ENCODE data around the gene RTN4. TPM values are rescaled to one million over a fixed set of nuclear protein-coding genes. Genes with fewer than 3 reads are reported as not detected.

Gene RTN4
- total RNA-seq, 4 donors from 2014 or later: 216 to 304 (median 228) TPM

DNA sequence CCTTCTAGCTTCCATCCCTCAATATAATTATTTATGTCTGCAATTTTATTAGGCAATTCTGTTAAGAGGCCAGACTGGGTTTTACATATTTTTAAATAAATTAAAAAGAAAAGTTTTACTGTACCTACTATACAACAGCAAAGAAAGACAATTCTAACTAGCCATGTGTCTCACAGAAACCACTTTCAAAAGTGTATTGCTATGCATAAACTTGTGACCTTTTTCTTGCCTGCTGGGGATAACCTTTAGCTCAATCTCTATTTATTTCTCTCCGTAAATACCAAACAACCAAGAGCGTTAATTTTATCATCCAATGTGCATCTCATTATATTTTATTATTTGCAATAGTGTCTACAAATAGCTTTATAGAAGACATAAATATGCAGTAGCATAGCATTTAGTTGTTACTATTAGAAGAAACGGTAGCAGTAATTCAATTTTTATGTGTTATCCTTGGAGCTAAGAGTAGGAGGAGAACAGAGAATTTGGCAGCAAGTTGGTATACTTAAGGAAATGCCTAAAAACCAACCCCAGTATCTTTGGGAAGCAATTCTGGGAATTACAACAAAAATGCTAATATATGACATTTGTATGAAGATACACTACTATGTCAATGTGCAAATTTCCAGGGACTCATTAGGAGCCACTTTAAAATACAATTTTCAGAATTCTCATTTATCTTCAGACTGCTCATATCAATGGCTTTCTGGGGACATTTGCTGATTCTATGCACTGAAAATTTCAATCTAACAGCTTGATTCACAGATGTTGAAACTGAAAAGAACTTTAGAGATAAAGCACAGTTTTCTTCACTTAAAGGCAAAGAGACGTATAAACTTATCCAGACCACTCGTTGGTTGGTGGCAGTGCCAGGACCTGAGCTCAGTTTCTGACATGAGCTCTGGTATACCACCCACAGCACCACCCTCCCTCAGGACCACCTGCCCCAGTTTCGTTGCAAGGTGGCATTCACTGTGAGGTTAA is 23.0 kb upstream of the RTN4 start:
- Histone ChIP-seq H3K27ac (no peak overlapping the region), H3K27me3 (no peaks in the 10 kb centered on the region), H3K36me3 (no peaks in the 10 kb centered on the region), H3K9me3 (no peaks in the 10 kb centered on the region), H3K4me3 (no peak overlapping the region), H3K4me1 (no peaks in the 10 kb centered on the region)
- no peak for TF ChIP-seq EP300 (IDR thresholded peaks at IDR 0.05)
- TF ChIP-seq, protein P1, sequence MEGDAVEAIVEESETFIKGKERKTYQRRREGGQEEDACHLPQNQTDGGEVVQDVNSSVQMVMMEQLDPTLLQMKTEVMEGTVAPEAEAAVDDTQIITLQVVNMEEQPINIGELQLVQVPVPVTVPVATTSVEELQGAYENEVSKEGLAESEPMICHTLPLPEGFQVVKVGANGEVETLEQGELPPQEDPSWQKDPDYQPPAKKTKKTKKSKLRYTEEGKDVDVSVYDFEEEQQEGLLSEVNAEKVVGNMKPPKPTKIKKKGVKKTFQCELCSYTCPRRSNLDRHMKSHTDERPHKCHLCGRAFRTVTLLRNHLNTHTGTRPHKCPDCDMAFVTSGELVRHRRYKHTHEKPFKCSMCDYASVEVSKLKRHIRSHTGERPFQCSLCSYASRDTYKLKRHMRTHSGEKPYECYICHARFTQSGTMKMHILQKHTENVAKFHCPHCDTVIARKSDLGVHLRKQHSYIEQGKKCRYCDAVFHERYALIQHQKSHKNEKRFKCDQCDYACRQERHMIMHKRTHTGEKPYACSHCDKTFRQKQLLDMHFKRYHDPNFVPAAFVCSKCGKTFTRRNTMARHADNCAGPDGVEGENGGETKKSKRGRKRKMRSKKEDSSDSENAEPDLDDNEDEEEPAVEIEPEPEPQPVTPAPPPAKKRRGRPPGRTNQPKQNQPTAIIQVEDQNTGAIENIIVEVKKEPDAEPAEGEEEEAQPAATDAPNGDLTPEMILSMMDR (IDR thresholded peaks at IDR 0.05): no peak
- no peak for TF ChIP-seq POLR2A (IDR thresholded peaks at IDR 0.05)
- no peak for TF ChIP-seq POLR2AphosphoS5 (IDR thresholded peaks at IDR 0.05)
- no peak for ATAC-seq
- 73 to 86% methylated on average over 5 to 6 of the region's 6 CpGs for WGBS, 2 donors (ENCODE audit: low coverage in 1 of 2)

DNA sequence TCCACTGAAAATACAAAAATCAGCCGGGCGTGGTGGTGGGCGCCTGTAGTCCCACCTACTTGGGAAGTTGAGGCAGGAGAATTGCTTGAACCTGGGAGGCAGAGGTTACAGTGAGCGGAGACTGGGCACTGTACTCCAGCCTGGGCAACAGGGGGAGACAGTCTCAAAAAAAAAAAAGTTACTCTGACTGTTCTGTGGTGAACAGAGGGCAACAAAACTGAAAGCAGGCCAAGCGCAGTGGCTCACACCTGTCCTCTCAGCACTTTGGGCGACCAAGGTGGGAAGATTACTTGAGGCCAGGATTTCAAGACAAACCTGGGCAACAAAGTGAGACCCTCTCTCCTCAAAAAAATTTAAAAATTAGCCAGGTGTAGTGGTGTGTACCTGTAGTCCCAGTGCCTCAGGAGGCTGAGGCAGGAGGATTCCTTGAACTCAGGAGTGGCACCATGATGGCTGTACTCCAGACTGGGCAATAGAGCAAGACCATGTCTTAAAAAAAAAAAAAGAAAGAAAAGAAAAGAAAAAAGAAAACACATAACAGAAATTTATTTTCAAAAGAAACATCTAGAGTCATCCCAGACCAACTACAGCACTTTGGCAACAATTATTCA is 13.6 kb upstream of the RTN4 start:
- no peak for ATAC-seq
- H3K9me3 ChIP-seq: no peaks in the 10 kb centered on the region
- WGBS, 2 donors (ENCODE audit: low coverage in 1 of 2): 78 to 98% methylated on average over 2 to 5 of the region's 6 CpGs
- no peaks in the 10 kb centered on the region for H3K27me3 ChIP-seq
- H3K36me3 ChIP-seq: no peaks in the 10 kb centered on the region
- H3K27ac ChIP-seq: no peak overlapping the region
- TF ChIP-seq POLR2A (IDR thresholded peaks at IDR 0.05) (no peak), POLR2AphosphoS5 (IDR thresholded peaks at IDR 0.05) (no peak), EP300 (IDR thresholded peaks at IDR 0.05) (no peak)
- TF ChIP-seq, protein P1 (IDR thresholded peaks at IDR 0.05): peak in 1 of 4 experiments; percentile 25
- H3K4me3 ChIP-seq: no peak overlapping the region
- H3K4me1 ChIP-seq: no peaks in the 10 kb centered on the region

DNA sequence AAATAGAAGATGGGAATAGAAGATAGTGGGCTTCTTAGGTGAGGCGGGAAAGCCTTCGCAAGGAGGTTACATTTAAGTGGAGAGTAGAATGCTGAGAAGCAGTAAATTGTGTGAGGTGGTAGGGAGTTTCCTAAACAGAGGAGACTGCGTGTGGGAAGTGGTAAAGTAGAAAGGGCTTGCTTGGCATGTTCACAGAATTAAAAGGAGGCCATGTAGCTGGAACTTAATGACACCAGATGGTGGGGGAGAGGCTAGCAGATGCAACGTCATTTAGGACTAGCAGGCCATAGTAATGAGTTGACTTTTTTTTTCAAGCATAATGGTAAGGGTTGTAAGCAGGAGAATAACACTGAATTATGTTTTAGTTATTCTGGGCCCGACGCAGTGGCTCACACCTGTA is 13.0 kb upstream of the RTN4 start:
- TF ChIP-seq EP300 (IDR thresholded peaks at IDR 0.05): no peak
- no peak for TF ChIP-seq POLR2A (IDR thresholded peaks at IDR 0.05)
- no peak for TF ChIP-seq POLR2AphosphoS5 (IDR thresholded peaks at IDR 0.05)
- TF ChIP-seq, protein P1 (IDR thresholded peaks at IDR 0.05): no peak
- no peaks in the 10 kb centered on the region for H3K9me3 ChIP-seq
- WGBS, 2 donors (ENCODE audit: low coverage in 1 of 2): 80 to 93% methylated on average over 5 to 6 of the region's 6 CpGs
- no peaks in the 10 kb centered on the region for H3K27me3 ChIP-seq
- ATAC-seq: no peak
- no peak overlapping the region for H3K27ac ChIP-seq
- H3K4me1 ChIP-seq: no peaks in the 10 kb centered on the region
- no peaks in the 10 kb centered on the region for H3K36me3 ChIP-seq
- no peak overlapping the region for H3K4me3 ChIP-seq

DNA sequence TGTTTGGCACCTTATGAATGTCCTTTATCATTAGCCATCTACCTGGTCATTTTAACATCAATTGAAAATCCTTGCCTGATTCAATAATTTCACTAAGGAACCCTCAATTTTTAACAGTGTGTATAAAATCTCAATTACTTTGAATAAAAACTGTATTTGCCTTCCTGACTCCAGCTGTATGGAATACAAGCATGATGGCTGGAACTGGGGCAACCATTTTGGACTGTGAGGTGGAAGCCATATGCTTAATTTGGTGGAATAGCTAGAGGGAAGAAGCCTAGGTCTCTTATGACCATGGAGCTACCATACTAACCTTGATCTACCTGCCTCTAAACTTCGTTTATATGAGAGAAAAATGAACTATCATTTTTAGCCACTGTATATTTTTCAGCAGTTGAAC is 12.5 kb upstream of the RTN4 start:
- TF ChIP-seq POLR2AphosphoS5 (IDR thresholded peaks at IDR 0.05) (no peak), EP300 (IDR thresholded peaks at IDR 0.05) (no peak), POLR2A (IDR thresholded peaks at IDR 0.05) (no peak)
- TF ChIP-seq, protein P1 (IDR thresholded peaks at IDR 0.05): no peak
- 85 to 100% methylated on average over 1 of the region's 1 CpG for WGBS, 2 donors (ENCODE audit: low coverage in 1 of 2)
- no peak overlapping the region for H3K4me3 ChIP-seq
- no peaks in the 10 kb centered on the region for H3K4me1 ChIP-seq
- H3K36me3 ChIP-seq: no peaks in the 10 kb centered on the region
- ATAC-seq: no peak
- H3K27ac ChIP-seq: no peak overlapping the region
- no peaks in the 10 kb centered on the region for H3K9me3 ChIP-seq
- H3K27me3 ChIP-seq: no peaks in the 10 kb centered on the region

Measured in gastroesophageal sphincter (tissue), 4 donors.